HG03521 (cell line): Measurements from ENCODE around the gene DBN1.
"Not testable (repeated sequence)": the region's sequence is repeated elsewhere in the genome, so short reads cannot be mapped to it uniquely, and the experiment has no call there.

Source experiments
- ATAC-seq: cut with Tn5 transposase; IDR thresholded peaks from one replicate; pipeline ENCODE4 v1.9.1; 2021; ENCODE audit warnings: mild to moderate bottlenecking, moderate library complexity; ENCODE audit not compliant: unreplicated experiment

The DBN1 gene

GRCh38 chr5:177491983-177492746 is 18.7 kb upstream of the DBN1 start:
- no peak for ATAC-seq

- ATAC-seq = no peak
Measured at GRCh38 chr5:177491429-177491945, 18.1 kb upstream of the DBN1 start.

- ATAC-seq = no peak
Measured at GRCh38 chr5:177490992-177491391, 17.6 kb upstream of the DBN1 start.

GRCh38 chr5:177490311-177490991 is 17.0 kb upstream of the DBN1 start:
- ATAC-seq = no peak

- no peak for ATAC-seq
Measured at GRCh38 chr5:177489119-177489716, 15.8 kb upstream of the DBN1 start.

- no peak for ATAC-seq
Measured at GRCh38 chr5:177487975-177488374, 14.5 kb upstream of the DBN1 start.

GRCh38 chr5:177487144-177487543 is 13.7 kb upstream of the DBN1 start:
- no peak for ATAC-seq

- no peak for ATAC-seq
Measured at GRCh38 chr5:177486256-177486655, 12.8 kb upstream of the DBN1 start.

GRCh38 chr5:177485753-177486152 is 12.3 kb upstream of the DBN1 start:
- ATAC-seq = not testable (repeated sequence)

GRCh38 chr5:177484902-177485549 is 11.6 kb upstream of the DBN1 start:
- ATAC-seq = no peak

GRCh38 chr5:177483994-177484901 is 10.8 kb upstream of the DBN1 start:
- ATAC-seq = no peak

GRCh38 chr5:177483042-177483441 is 9.6 kb upstream of the DBN1 start:
- ATAC-seq = no peak

- no peak for ATAC-seq
Measured at GRCh38 chr5:177482359-177482795, 8.9 kb upstream of the DBN1 start.

GRCh38 chr5:177479774-177480173 is 6.3 kb upstream of the DBN1 start:
- ATAC-seq = no peak

GRCh38 chr5:177478711-177479646 is 5.5 kb upstream of the DBN1 start:
- no peak for ATAC-seq

GRCh38 chr5:177477701-177478477 is 4.5 kb upstream of the DBN1 start:
- no peak for ATAC-seq

GRCh38 chr5:177476531-177477233 is 3.2 kb upstream of the DBN1 start:
- ATAC-seq = no peak
